ENCODE results near the gene DNAAF2. TPM values are rescaled to one million over a fixed set of nuclear protein-coding genes. Genes with fewer than 3 reads are reported as not detected.
A peak's percentile ranks its signal among the peaks of the same experiment; 100 is the strongest.

DNAAF2 gene
- polyA plus RNA-seq, 1 of the 3 experiments (the other 2 are of a cell fraction), result 8.9 TPM

DNA sequence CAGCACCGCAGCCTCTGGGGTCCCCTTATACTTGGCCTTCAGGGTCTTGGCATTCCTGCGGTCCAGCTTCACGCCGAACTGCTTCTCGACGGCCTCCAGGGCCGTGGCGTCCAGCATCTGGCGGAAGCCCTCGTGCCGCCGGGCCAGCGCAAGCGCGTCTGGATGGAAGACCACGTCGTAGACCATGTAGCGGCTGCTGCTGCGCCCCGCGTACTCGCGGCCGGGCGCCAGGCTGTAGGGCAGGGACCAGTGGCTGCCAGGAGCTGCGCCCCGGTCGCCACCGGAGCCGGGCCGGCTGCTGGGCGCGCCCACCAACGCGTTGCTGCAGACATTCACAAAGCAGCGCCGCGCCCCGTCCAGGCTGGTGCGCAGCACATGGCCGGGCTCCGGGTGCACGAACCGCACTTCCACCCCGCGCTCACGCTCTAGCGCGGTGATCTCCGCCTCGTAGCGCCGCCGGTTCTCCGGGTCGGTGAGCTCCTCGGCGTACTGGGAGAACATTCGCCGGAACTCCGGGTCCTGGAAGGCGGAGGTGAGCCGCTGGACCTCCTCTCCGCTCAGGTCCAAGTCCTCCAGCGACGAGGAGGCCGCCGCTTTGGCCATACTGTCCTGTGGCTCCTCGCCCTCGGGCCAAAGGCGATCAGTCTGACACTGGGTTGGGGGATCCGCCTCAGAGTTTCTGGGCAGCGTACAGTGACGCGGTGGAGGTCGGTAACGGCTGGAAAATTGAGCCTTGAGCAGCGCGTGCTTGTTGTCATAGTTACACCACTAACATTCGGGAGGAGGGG lies at the start of gene DNAAF2 (continued):
- TF ChIP-seq, protein P1, sequence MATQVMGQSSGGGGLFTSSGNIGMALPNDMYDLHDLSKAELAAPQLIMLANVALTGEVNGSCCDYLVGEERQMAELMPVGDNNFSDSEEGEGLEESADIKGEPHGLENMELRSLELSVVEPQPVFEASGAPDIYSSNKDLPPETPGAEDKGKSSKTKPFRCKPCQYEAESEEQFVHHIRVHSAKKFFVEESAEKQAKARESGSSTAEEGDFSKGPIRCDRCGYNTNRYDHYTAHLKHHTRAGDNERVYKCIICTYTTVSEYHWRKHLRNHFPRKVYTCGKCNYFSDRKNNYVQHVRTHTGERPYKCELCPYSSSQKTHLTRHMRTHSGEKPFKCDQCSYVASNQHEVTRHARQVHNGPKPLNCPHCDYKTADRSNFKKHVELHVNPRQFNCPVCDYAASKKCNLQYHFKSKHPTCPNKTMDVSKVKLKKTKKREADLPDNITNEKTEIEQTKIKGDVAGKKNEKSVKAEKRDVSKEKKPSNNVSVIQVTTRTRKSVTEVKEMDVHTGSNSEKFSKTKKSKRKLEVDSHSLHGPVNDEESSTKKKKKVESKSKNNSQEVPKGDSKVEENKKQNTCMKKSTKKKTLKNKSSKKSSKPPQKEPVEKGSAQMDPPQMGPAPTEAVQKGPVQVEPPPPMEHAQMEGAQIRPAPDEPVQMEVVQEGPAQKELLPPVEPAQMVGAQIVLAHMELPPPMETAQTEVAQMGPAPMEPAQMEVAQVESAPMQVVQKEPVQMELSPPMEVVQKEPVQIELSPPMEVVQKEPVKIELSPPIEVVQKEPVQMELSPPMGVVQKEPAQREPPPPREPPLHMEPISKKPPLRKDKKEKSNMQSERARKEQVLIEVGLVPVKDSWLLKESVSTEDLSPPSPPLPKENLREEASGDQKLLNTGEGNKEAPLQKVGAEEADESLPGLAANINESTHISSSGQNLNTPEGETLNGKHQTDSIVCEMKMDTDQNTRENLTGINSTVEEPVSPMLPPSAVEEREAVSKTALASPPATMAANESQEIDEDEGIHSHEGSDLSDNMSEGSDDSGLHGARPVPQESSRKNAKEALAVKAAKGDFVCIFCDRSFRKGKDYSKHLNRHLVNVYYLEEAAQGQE (IDR thresholded peaks at IDR 0.05; ENCODE audit: low read depth, low read length), result no peak
- no peak for TF ChIP-seq FOXM1 (IDR thresholded peaks at IDR 0.05; ENCODE audit: low read depth)
- no peak for TF ChIP-seq JUND (IDR thresholded peaks at IDR 0.05)
- no peak for TF ChIP-seq GABPA (IDR thresholded peaks at IDR 0.05; ENCODE audit: low read depth)

DNA sequence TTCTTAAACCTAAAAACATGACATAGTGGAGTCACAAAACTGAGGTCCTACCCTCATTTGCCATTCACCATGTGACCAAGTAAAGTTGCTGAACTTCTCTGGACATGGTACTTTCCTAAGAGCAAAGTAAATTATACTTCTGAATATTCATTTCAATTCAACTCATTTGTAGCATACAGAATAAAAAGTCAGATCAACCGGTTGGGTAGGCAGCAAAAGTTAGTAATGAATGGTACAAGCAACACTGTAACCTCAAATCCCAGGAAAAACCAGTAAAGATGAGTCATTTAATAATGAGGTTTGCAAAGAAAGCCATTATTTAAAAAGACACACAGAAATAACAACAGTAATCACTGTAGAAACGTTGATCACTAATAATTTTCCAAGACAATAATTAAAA lies 44.2 kb upstream of the DNAAF2 start:
- peaks cover 0 to 6% of the 10 kb centered on the region in 2 experiments for H3K36me3 ChIP-seq (replicated peaks in 1 of 2; ENCODE audit: control insufficient read depth in 1 of 2, insufficient read depth in 2 of 2, low read length in 1 of 2)
- CTCF ChIA-PET, result no interaction called here
- 42% methylated on average over 2 of the region's 2 CpGs for WGBS (ENCODE audit: low lambda C conversion rate)
- H3K9ac ChIP-seq, result no peak overlapping the region
- H3K4me2 ChIP-seq, result no peak overlapping the region
- H3K27ac ChIP-seq (ENCODE audit: low read depth in 2 of 2, low read length in 1 of 2), result 0 out of 4 replicates have a peak overlapping the region, but pooled peaks of 1 of the 2 experiments have one; percentile 15
- POLR2A ChIA-PET, result no interaction called here
- H3F3A ChIP-seq (replicated peaks; ENCODE audit: insufficient read depth), result peaks cover 4% of the 10 kb centered on the region
- H3K9me3 ChIP-seq, result no peaks in the 10 kb centered on the region
- no peaks in the 10 kb centered on the region for H3K27me3 ChIP-seq (ENCODE audit: insufficient read depth)
- no peaks in the 10 kb centered on the region for H3K4me1 ChIP-seq (ENCODE audit: control insufficient read depth in 1 of 2, insufficient read depth in 2 of 2, low read depth in 1 of 2, low read length in 1 of 2)
- no peak for DNase-seq
- H3K9me2 ChIP-seq, result no peaks in the 10 kb centered on the region
- TF ChIP-seq FOSL2 (IDR thresholded peaks at IDR 0.05; ENCODE audit: borderline replicate concordance, low read depth), result peak; percentile 34; the same call in 1 of the 2 replicates
- TF ChIP-seq YY1 (IDR thresholded peaks at IDR 0.05; ENCODE audit: low read depth), result no peak
- H3K4me3 ChIP-seq (ENCODE audit: low read depth in 2 of 2, low read length in 1 of 2), result no peak overlapping the region
- H4K20me1 ChIP-seq (ENCODE audit: insufficient read depth), result no peaks in the 10 kb centered on the region
- H2AFZ ChIP-seq (ENCODE audit: low read depth), result peak overlapping the region; percentile 9; the same call in 1 of the 2 replicates
- no peaks in the 10 kb centered on the region; the same call in 1 of the 2 replicates for H3K79me2 ChIP-seq (ENCODE audit: insufficient read depth)

DNA sequence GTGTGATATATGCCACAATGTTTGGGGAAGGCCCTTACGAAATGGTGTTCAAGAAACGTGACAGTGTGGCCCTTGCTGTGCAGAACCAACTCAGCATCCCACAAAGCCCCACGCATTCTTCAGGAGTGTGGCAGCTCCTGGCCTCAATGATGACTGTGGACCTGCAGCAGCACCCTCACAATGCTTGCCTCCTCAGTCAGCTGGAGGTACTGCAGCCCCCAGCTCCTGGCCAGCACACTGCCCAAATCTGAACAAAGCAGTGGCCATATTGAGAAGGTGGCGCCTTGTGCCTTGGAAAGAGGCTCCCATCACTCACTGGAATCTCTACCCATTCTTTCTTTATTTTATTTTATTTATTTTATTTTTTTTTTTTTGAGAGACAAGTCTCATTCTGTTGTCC lies 42.6 kb upstream of the DNAAF2 start:
- TF ChIP-seq, protein P2, sequence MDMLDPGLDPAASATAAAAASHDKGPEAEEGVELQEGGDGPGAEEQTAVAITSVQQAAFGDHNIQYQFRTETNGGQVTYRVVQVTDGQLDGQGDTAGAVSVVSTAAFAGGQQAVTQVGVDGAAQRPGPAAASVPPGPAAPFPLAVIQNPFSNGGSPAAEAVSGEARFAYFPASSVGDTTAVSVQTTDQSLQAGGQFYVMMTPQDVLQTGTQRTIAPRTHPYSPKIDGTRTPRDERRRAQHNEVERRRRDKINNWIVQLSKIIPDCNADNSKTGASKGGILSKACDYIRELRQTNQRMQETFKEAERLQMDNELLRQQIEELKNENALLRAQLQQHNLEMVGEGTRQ (IDR thresholded peaks at IDR 0.05; ENCODE audit: borderline replicate concordance, low read depth, low read length), result no peak
- TF ChIP-seq, protein P3, sequence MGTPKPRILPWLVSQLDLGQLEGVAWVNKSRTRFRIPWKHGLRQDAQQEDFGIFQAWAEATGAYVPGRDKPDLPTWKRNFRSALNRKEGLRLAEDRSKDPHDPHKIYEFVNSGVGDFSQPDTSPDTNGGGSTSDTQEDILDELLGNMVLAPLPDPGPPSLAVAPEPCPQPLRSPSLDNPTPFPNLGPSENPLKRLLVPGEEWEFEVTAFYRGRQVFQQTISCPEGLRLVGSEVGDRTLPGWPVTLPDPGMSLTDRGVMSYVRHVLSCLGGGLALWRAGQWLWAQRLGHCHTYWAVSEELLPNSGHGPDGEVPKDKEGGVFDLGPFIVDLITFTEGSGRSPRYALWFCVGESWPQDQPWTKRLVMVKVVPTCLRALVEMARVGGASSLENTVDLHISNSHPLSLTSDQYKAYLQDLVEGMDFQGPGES (IDR thresholded peaks at IDR 0.05; ENCODE audit: low read depth, low read length), result no peak
- TF ChIP-seq RFX5 (IDR thresholded peaks at IDR 0.05; ENCODE audit: low read length), result no peak
- no peak for TF ChIP-seq EZH2phosphoT487 (IDR thresholded peaks at IDR 0.05; ENCODE audit: borderline replicate concordance, low read depth)
- TF ChIP-seq, protein P1 (IDR thresholded peaks at IDR 0.05; ENCODE audit: low read depth, low read length), result no peak
- ChIA-PET POLR2A (interaction anchor here (0.9 kb wide), 1 partner anchor 10 kb away, joined by 3 read pairs; the partner anchor contains the start of gene POLE2), CTCF (interaction anchor here (0.7 to 1.3 kb wide), 5 partner anchors 9 to 90 kb away, joined by 3 to 4 read pairs (median 3); partner anchors contain the start of genes KLHDC1 and KLHDC2)
- Histone ChIP-seq H3K27me3 (ENCODE audit: insufficient read depth) (no peaks in the 10 kb centered on the region), H3K4me1 (ENCODE audit: control insufficient read depth in 1 of 2, insufficient read depth in 2 of 2, low read depth in 1 of 2, low read length in 1 of 2) (no peaks in the 10 kb centered on the region), H3K79me2 (ENCODE audit: insufficient read depth) (no peaks in the 10 kb centered on the region), H3K9me3 (no peaks in the 10 kb centered on the region), H3K9ac (no peak overlapping the region), H3K4me2 (no peak overlapping the region), H3K4me3 (ENCODE audit: low read depth in 2 of 2, low read length in 1 of 2) (no peak overlapping the region), H2AFZ (ENCODE audit: low read depth) (no peak overlapping the region), H3K36me3 (replicated peaks in 1 of 2; ENCODE audit: control insufficient read depth in 1 of 2, insufficient read depth in 2 of 2, low read length in 1 of 2) (peaks cover 0 to 6% of the 10 kb centered on the region in 2 experiments), H3F3A (replicated peaks; ENCODE audit: insufficient read depth) (peaks cover 3% of the 10 kb centered on the region), H3K9me2 (no peaks in the 10 kb centered on the region), H3K27ac (ENCODE audit: low read depth in 2 of 2, low read length in 1 of 2) (no peak overlapping the region), H4K20me1 (ENCODE audit: insufficient read depth) (no peaks in the 10 kb centered on the region)
- WGBS (ENCODE audit: low lambda C conversion rate), result 100% methylated on average over 4 of the region's 4 CpGs
- peak; percentile 32 for DNase-seq
